Type B pancreatic cell (in vitro differentiated cells): ENCODE data around the gene ECI1. TPM values are rescaled to one million over a fixed set of nuclear protein-coding genes. Genes with fewer than 3 reads are reported as not detected.

Experiments used
- DNase-seq: peaks from one replicate; pipeline ENCODE4 v3.0.0; 2021; ENCODE audit warnings: mixed read lengths; ENCODE audit not compliant: unreplicated experiment; ENCODE audit errors: extremely low spot score
- H3K27ac Mint-ChIP-seq: 2 replicates; pipeline ENCODE4 v1.8.0; 2021; ENCODE audit warnings: mild to moderate bottlenecking, mixed read lengths
- H3K27me3 Mint-ChIP-seq: 2 replicates; pipeline ENCODE4 v1.8.0; 2021; ENCODE audit warnings: mixed read lengths
- H3K36me3 Mint-ChIP-seq: 2 replicates; pipeline ENCODE4 v1.8.0; 2021; ENCODE audit warnings: mixed read lengths
- H3K4me1 Mint-ChIP-seq: one replicate; pipeline ENCODE4 v1.8.0; 2021; ENCODE audit warnings: mixed read lengths; ENCODE audit not compliant: unreplicated experiment
- H3K4me3 Mint-ChIP-seq: 2 replicates; pipeline ENCODE4 v1.8.0; 2021; ENCODE audit warnings: mild to moderate bottlenecking, mixed read lengths
- H3K9me3 Mint-ChIP-seq: 2 replicates; pipeline ENCODE4 v1.8.0; 2021; ENCODE audit warnings: mixed read lengths
- CTCF ChIP-seq: fragments of 200-600 bp; sonication (generic); conservative IDR thresholded peaks from 2 replicates; pipeline ENCODE4 v1.5.0; 2021; ENCODE audit warnings: antibody characterized with exemption, mild to moderate bottlenecking
- total RNA-seq: library from RNA; stranded (reverse); gene quantifications from 2 replicates; pipeline ENCODE4 v1.2.1, GENCODE V29; 2021; ENCODE audit warnings: low replicate concordance

Gene ECI1
- total RNA-seq, 1 donor from 2014 or later = 72.7 TPM

- Mint-ChIP-seq H3K4me3 (peak overlapping the region; percentile 80), H3K27me3 (peaks cover 35% of the 10 kb centered on the region), H3K36me3 (no peaks in the 10 kb centered on the region), H3K27ac (no peak overlapping the region), H3K4me1 (no peaks in the 10 kb centered on the region), H3K9me3 (no peaks in the 10 kb centered on the region)
- TF ChIP-seq CTCF = no peak
- DNase-seq = no peak
Measured at GRCh38 chr16:2197765-2198164, 53.6 kb downstream of the ECI1 start.

- TF ChIP-seq CTCF = no peak
- Mint-ChIP-seq H3K9me3 (no peaks in the 10 kb centered on the region), H3K36me3 (no peaks in the 10 kb centered on the region), H3K27ac (no peak overlapping the region), H3K4me3 (peak overlapping the region; percentile 74), H3K27me3 (peaks cover 30% of the 10 kb centered on the region), H3K4me1 (no peaks in the 10 kb centered on the region)
- DNase-seq = no peak
Measured at GRCh38 chr16:2196981-2197511, 54.3 kb downstream of the ECI1 start.

- Mint-ChIP-seq H3K9me3 (no peaks in the 10 kb centered on the region), H3K4me3 (peak within 1 kb of the TSS; percentile 77), H3K27me3 (peaks cover 28% of the 10 kb centered on the region), H3K27ac (no peak within 1 kb of the TSS), H3K36me3 (no peaks in the 10 kb centered on the region), H3K4me1 (no peaks in the 10 kb centered on the region)
- no peak for DNase-seq
- TF ChIP-seq CTCF = no peak
Measured at GRCh38 chr16:2196162-2196980, 55.0 kb downstream of the ECI1 start, which contains the start of gene CASKIN1. TSS of gene CASKIN1 (minus strand) at chr16:2196605. CDS start at chr16:2196432, 173 bp downstream.

GRCh38 chr16:2195322-2196161, 55.8 kb downstream of the ECI1 start:
- TF ChIP-seq CTCF = no peak
- H3K4me1 Mint-ChIP-seq = no peaks in the 10 kb centered on the region
- no peak overlapping the region for H3K27ac Mint-ChIP-seq

GRCh38 chr16:2194852-2195321, 56.5 kb downstream of the ECI1 start:
- peak; percentile 65 for TF ChIP-seq CTCF
- Mint-ChIP-seq H3K4me3 (peak overlapping the region; percentile 77), H3K9me3 (no peaks in the 10 kb centered on the region), H3K4me1 (no peaks in the 10 kb centered on the region), H3K27ac (peak overlapping the region; percentile 43), H3K27me3 (peaks cover 19% of the 10 kb centered on the region), H3K36me3 (no peaks in the 10 kb centered on the region)
- no peak for DNase-seq

More at GRCh38 chr16:2195322-2196161, 55.8 kb downstream of the ECI1 start:
- H3K4me3 Mint-ChIP-seq = peak overlapping the region; percentile 77
- no peak for DNase-seq
- no peaks in the 10 kb centered on the region for H3K36me3 Mint-ChIP-seq
- H3K9me3 Mint-ChIP-seq = no peaks in the 10 kb centered on the region
- H3K27me3 Mint-ChIP-seq = peaks cover 26% of the 10 kb centered on the region
